ENCODE measurements around the gene CUX1. TPM values are rescaled to one million over a fixed set of nuclear protein-coding genes. Genes with fewer than 3 reads are reported as not detected.

CUX1 gene
- total and polyA plus RNA-seq, 10 of the 15 experiments (the other 5 are each of a cell fraction or from before 2014, with no cell fraction given) = 6.1 to 48.6 (median 25.9) TPM

GRCh38 chr7:102232611-102233286 lies 415.3 kb downstream of the CUX1 start (continued):
- TF ChIP-seq ATF2 (IDR thresholded peaks at IDR 0.05; ENCODE audit: low read length) (no peak), CEBPZ (IDR thresholded peaks at IDR 0.05; ENCODE audit: low read depth, low read length) (no peak), SUPT20H (IDR thresholded peaks at IDR 0.05; ENCODE audit: borderline replicate concordance, control insufficient read depth, low read depth, low read length) (no peak), E4F1 (IDR thresholded peaks at IDR 0.05; ENCODE audit: borderline replicate concordance, partially characterized antibody) (no peak), TCF7 (IDR thresholded peaks at IDR 0.05; ENCODE audit: borderline replicate concordance) (no peak), LARP7 (IDR thresholded peaks at IDR 0.05) (no peak), ATF7 (IDR thresholded peaks at IDR 0.05; ENCODE audit: low read depth) (no peak), NR2F1 (conservative IDR thresholded peaks at IDR 0.05) (no peak)
